SK-N-SH (cell line): ENCODE data around the gene MSL1.

Experiments used
- CTCF ChIP-seq: fragments of 200-600 bp; sonication (generic); IDR thresholded peaks from 2 replicates; pipeline ENCODE4 v1.6.1; 2017; ENCODE audit warnings: antibody characterized with exemption, mild to moderate bottlenecking, moderate library complexity
- NFIC ChIP-seq: IDR thresholded peaks from 2 replicates; pipeline ENCODE4 v1.4.0; 2012; ENCODE audit warnings: borderline replicate concordance
- POLR2AphosphoS5 ChIP-seq: IDR thresholded peaks from 2 replicates; pipeline ENCODE4 v1.6.1; 2012; ENCODE audit warnings: low read depth, low read length
- SMC3 ChIP-seq: IDR thresholded peaks from 2 replicates; pipeline ENCODE4 v1.6.1; 2012; ENCODE audit warnings: low read depth, low read length, improper control_type of control experiment
- USF2 ChIP-seq: fragments of 150-350 bp; IDR thresholded peaks from 2 replicates; pipeline ENCODE4 v1.6.1; 2017; ENCODE audit warnings: antibody characterized with exemption, low read length, low read depth, borderline replicate concordance

- peak; percentile 37; the same call in 1 of the 2 replicates for TF ChIP-seq NFIC
- TF ChIP-seq POLR2AphosphoS5 = no peak; the same call in 1 of the 2 replicates
- no peak for TF ChIP-seq CTCF
- no peak; the same call in 1 of the 2 replicates for TF ChIP-seq SMC3
- TF ChIP-seq USF2 = 0 out of 2 replicates have a peak, but pooled peaks have one; percentile 4
These were observed 22.7 kb upstream of the MSL1 start for GRCh38 chr17:40098846-40099618.
